ENCODE measurements around the gene PEX26. TPM values are rescaled to one million over a fixed set of nuclear protein-coding genes. Genes with fewer than 3 reads are reported as not detected.

Gene PEX26
- total RNA-seq, 2 donors from 2014 or later = 15.1 to 18.4 TPM

GRCh38 chr22:18109410-18110193, 31.8 kb downstream of the PEX26 start:
- no peak for DNase-seq (ENCODE audit: low spot score)
- peak overlapping the region in 1 of 2 donors; percentile 57 for H3K4me3 ChIP-seq
- no peaks in the 10 kb centered on the region for H3K27me3 ChIP-seq
- H3K4me1 ChIP-seq = peaks cover 0 to 42% of the 10 kb centered on the region in 2 donors
- no peak for TF ChIP-seq CTCF (IDR thresholded peaks at IDR 0.05)
- H3K9me3 ChIP-seq = no peaks in the 10 kb centered on the region
- H3K36me3 ChIP-seq = no peaks in the 10 kb centered on the region
- peak overlapping the region; percentile 89 to 90 for H3K27ac ChIP-seq

GRCh38 chr22:18110194-18110953, 32.6 kb downstream of the PEX26 start, which contains the start of gene TUBA8:
Gene TUBA8 (plus strand): TSS chr22:18110809. CDS start chr22:18110866, 57 bp downstream.
- H3K4me3 ChIP-seq = peak within 1 kb of the TSS; percentile 57 to 61
- DNase-seq (ENCODE audit: low spot score) = no peak
- peaks cover 0 to 49% of the 10 kb centered on the region in 2 donors for H3K4me1 ChIP-seq
- no peaks in the 10 kb centered on the region for H3K9me3 ChIP-seq
- peak within 1 kb of the TSS; percentile 89 to 90 for H3K27ac ChIP-seq
- no peaks in the 10 kb centered on the region for H3K36me3 ChIP-seq
- H3K27me3 ChIP-seq = no peaks in the 10 kb centered on the region
- TF ChIP-seq CTCF (IDR thresholded peaks at IDR 0.05) = no peak

GRCh38 chr22:18110954-18111758, 33.4 kb downstream of the PEX26 start:
- Histone ChIP-seq H3K9me3 (no peaks in the 10 kb centered on the region), H3K27me3 (no peaks in the 10 kb centered on the region), H3K36me3 (no peaks in the 10 kb centered on the region), H3K27ac (peak overlapping the region; percentile 89 to 90), H3K4me1 (peaks cover 0 to 57% of the 10 kb centered on the region in 2 donors), H3K4me3 (peak overlapping the region; percentile 57 to 61)
- no peak for TF ChIP-seq CTCF (IDR thresholded peaks at IDR 0.05)
- no peak for DNase-seq (ENCODE audit: low spot score)

- H3K27ac ChIP-seq = peak overlapping the region; percentile 89 to 90
- peaks cover 0 to 64% of the 10 kb centered on the region in 2 donors for H3K4me1 ChIP-seq
- DNase-seq (ENCODE audit: low spot score) = no peak
- no peaks in the 10 kb centered on the region for H3K36me3 ChIP-seq
- H3K9me3 ChIP-seq = no peaks in the 10 kb centered on the region
- no peak for TF ChIP-seq CTCF (IDR thresholded peaks at IDR 0.05)
- no peaks in the 10 kb centered on the region for H3K27me3 ChIP-seq
- H3K4me3 ChIP-seq = peak overlapping the region; percentile 57 to 61
Observed at GRCh38 chr22:18111759-18112330, 34.1 kb downstream of the PEX26 start.

GRCh38 chr22:18112440-18112839, 34.6 kb downstream of the PEX26 start:
- Histone ChIP-seq H3K36me3 (no peaks in the 10 kb centered on the region), H3K27me3 (no peaks in the 10 kb centered on the region), H3K9me3 (no peaks in the 10 kb centered on the region), H3K4me1 (peaks cover 0 to 64% of the 10 kb centered on the region in 2 donors), H3K4me3 (peak overlapping the region in 1 of 2 donors; percentile 61), H3K27ac (peak overlapping the region; percentile 89 to 90)
- no peak for DNase-seq (ENCODE audit: low spot score)
- no peak for TF ChIP-seq CTCF (IDR thresholded peaks at IDR 0.05)
